IPS-11a (cell line): ENCODE results near the gene CA10.

Experiments
- H3K4me3 ChIP-seq: one replicate; pipeline ENCODE4 v1.5.1; 2013; ENCODE audit warnings: low read depth, low read length, control low read depth

The CA10 gene

DNA sequence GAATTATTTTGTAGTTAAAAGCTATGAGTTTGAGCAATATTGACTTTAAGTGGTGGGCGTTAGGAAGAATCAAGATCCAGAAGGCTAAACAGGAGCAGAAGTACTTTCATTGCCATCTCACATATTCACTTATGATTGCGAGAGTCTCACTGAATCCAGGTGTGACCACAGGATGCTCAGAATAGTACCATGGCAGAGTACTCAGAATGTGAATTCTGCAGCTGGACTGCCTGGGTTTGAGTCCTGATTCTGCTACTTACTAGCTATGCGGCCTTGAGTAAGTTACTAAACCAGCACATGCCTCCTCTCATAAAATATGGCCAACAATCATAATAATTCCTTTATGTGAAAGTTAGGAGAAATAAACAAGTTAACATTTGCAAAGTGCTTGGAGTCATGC lies 109.5 kb downstream of the CA10 start:
- H3K4me3 ChIP-seq, result no peak overlapping the region

DNA sequence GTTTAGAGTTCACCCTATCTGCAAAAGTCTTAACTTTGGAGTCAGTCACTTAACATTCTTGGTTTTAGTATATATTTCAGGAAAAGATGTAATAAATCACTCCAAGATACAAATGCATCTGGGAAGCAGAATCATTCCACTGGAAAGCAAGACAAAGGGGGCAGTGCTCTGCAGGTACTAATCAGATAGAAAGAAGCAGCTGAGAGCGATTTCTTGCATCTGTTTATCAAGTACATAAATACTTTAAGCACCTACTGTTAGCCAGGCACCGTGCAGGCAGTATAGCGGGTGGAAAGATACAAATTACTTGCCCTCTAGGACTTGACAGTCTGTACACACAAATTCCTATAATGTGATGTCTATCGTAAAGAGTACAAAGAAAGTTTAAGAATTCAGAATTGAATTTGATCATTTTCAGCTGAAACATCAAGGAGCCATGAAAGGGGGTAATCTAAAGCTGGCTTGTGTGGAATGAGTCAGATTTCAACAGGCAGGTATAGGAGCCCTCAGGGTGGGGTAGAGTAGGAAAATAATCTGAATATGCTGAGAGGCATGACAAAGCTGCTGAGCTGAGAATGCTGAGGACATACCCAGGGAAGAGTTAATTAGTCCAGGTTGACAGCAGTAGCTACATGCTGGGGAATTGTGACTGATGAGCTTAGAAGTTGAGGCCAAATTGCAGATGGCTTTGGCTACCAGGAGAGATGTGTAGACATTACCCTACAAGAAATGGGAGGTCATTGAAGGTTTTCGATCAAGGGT lies 110.2 kb downstream of the CA10 start:
- H3K4me3 ChIP-seq, result no peak overlapping the region

DNA sequence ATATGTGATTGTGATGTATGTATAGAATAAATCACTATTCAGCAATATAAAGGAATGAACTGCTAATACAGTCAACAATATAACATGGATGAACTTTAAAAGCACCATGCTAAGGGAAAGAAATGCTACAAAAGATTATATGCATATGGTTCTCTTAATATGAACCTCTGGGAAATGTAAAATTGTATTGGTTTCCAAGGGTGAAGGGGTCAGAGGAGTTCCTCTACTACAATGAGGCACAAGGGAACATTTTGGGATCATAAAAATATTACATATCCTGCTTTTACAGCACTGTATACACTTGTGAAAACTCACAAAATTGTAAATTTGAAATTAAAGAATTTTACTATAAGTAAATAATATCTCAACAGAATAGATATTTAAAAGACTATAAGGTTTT lies 111.4 kb downstream of the CA10 start:
- H3K4me3 ChIP-seq, result no peak overlapping the region

DNA sequence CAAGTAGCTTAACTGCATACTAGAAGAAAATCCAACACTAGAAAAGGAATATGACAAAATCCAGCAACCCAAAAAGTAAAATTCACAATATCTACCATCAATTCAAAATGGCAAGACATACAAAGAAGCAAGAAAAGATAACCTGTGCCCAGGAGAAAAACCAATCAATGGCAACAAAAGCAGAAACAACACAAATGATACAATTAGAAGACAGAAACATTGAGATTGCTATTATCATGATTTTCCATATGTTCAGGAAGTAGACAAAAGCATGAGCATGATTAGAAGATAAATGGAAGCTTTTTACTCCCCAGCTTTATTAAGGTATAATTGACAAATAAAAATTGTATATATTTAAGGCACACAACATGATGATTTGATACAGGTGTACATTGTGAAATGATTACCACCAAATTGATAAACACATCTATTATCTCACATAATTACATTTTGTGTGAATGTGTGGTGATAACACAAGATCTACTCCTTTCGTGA lies 117.3 kb downstream of the CA10 start:
- H3K4me3 ChIP-seq, result no peak overlapping the region

DNA sequence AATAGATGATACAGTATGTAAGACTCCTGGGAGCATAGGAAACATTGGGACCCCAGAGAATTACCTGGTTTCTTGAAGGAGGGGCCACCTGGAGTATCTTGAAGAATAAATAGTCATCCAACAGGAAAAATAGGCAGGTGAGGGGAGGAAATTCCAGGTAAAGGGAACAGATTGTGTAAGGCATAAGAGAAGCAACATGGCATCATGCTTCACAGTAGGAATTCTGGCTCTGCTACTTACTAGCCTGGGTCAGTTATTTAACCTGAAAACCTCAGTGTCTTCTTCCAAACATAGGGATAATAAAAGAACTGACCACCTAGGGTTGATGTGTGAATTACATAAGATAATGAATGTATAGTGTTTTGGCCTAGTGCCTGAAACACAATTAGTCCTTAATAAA lies 122.1 kb downstream of the CA10 start:
- no peak overlapping the region for H3K4me3 ChIP-seq

DNA sequence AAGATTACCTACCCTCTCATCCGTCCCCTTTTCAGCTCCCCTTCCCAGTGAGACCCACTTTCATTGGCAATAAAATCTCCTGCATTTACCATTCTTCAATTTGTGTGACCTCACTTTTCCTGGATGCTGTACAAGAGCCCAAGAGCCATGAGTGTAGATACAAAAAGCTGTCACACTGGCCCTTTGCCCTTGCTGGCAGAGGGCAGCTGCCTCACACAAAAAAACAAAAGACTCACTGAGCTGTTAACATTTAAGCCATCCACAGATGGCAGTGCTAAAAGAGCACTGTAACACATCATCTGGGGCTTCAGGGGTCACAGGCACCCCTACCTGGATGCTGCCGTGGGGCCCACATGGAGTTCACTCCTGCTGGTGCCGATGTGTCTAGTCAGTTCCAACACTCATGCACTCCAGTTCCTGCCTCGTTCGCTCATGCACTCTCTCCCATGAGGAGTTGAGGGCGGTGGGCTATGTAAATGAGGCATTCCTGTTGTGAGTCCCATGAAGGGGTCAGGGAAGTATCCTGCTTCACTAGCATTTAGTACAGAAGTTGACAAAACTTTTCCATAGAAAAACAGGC lies 123.1 kb downstream of the CA10 start:
- H3K4me3 ChIP-seq, result no peak overlapping the region

DNA sequence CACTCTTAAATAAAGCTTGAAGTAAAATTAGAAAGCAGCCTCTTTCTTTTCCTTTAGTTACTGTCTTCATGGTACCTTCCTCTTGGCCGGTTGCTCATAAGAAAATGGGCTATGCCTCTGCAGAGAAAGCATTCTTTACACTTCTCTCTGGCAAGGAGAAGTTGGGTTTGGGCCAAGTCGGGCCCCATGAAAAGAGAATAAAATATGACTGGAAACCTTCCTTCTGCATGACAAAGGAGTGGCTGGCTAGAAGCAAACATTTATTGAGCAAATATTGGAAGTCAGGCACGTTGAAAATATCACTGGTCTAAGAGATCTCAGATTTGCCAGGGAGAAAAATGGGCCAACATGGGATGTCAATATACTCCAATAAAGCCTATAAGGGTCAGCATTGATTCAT lies 126.1 kb downstream of the CA10 start:
- no peak overlapping the region for H3K4me3 ChIP-seq

DNA sequence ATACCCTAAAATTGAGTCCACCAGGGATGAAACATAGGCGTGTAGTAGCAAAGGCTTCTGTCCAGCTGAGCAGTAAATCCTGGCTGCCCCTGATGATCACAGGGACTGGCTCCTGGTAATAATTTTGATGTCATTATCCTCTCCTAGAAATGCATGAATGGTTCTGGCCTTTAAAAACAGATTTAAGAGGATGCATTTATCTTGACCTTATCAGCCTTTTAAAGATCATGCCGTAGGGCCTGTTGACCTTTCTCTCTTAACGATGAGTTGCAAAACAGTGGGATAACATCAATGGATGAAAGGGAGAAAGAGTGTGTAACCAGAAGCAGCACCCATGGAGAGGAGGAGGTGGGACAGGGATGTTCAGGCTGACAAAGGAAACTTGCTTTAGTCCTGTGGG lies 128.5 kb downstream of the CA10 start:
- no peak overlapping the region for H3K4me3 ChIP-seq

DNA sequence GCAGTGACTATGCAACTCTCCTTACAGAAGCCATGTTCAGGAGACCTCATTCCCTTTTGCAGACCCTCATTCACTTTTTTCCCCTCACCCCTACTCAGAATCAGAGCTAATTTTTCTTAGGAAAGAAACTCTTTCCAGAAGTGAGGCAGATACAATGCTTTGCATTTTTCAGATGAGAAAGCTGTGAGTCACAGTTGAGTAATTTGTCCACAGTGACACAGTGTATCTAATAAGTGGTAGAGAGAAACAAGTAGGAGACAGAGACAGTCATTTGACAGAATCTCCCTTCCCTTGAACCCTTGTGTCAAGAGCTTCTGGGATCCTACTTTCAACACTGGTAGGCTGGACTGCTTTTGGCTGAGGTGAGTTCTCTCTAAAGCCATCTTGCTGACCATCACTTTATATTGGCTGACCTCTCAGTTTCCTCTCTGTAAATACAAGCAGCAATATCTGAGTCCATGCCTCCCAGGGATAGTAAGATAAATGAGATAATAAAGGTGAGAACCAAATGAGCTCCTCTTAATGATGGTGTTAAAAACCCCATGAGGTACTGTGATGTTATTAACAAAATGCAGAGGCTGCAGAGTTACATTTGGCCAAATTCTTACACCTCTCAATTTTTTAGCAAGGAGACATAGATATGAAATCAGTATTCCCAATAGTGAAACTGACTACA lies 130.8 kb downstream of the CA10 start:
- no peak overlapping the region for H3K4me3 ChIP-seq

DNA sequence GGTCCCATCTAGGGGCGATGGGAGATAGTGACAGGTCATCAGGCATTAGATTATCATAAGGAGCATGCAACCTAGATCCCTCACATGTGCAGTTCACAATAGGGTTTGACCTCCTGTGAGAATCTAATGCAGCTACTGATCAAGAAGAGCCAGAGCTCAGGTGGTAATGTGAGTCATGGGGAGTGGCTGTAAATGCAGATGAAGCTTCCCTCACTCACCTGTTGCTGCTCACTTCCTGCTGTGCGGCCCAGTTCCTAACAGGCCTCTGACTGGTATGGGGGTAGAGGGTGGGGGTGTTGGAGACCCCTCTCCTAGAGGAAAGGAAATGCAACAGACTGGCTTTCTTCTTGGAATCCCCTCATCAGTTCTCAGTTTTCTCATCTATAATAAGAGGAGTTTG lies 131.4 kb downstream of the CA10 start:
- no peak overlapping the region for H3K4me3 ChIP-seq

DNA sequence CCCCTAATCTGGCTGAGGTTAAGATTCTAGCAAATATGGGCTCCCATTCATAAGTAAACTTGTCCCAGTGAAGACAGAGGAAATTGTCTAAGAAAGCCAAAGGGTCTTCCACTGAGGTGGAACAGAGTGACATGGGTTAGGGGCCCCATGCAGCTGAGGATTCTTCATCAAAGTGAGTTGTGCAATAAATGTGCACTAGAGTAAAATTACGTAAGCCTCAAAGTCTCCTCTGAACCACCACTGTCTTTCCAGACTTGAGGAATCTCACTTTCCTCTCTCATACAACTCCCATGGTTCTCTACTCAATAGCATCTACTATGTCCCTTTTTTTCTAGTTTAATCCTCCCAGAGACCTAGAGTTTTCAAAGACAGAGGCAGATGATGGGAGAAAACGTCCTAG lies 132.4 kb downstream of the CA10 start:
- H3K4me3 ChIP-seq, result no peak overlapping the region

DNA sequence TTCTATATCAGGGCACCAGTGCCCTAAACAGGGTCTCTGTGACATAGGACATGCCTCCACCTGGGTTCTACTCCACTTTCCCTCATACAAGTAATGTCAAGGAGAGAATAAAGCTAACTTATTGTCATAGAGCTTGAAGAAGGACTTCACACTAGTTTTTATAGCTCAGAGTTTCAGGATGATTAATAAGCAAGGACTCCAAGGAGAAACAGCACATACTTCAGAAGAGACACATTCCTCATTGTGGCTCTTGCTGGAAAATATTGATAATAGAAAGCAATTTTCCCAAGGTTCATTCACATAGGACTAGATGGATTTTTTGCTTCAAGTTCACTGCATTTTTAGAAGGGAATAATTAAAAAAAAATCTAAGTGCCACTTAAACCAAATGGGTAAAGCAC lies 133.3 kb downstream of the CA10 start:
- no peak overlapping the region for H3K4me3 ChIP-seq

DNA sequence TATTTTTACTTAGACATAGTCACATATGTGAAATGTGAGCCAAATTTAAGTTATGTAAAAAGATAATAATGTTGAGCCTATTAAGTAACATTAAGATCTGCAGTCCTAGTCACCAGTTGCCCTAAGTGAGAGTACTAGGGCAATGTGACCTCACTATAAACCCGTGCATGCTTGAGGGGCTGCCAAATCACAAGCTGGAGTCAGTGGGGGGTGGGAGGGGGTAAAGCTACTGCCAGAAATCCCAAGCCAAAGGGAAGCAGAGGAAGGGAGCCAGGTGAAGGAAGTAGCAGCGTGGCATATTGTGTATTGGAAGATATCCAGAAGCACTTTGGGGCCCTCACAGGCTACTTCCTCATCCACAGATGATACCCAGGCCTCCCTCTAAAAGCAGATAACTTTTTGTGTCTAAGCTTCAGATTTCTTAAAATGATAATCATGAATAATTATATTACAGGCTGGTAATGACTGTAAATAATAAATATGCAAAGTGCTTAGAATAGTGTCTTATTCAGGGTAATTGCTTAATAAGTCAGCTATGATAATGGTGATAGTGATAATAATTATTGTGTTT lies 134.1 kb downstream of the CA10 start:
- H3K4me3 ChIP-seq, result no peak overlapping the region

DNA sequence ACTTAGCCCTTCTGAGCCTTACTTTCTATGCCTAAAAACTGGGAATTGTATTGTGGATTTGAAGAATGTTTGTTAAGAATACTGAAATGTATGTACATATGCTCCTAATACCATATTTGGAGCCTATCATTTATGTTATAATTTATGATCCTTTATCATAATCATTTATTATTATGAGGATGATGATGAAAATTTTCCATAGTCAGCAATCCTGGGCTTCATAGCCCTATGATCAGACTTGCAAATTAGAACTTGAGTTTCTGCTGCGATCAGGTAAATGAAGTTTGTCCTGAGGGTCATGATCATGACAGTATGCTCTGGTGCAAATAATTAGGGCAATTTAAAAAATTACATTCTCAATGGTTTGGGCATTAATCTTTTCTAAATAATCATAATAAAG lies 147.4 kb downstream of the CA10 start:
- no peak overlapping the region for H3K4me3 ChIP-seq

DNA sequence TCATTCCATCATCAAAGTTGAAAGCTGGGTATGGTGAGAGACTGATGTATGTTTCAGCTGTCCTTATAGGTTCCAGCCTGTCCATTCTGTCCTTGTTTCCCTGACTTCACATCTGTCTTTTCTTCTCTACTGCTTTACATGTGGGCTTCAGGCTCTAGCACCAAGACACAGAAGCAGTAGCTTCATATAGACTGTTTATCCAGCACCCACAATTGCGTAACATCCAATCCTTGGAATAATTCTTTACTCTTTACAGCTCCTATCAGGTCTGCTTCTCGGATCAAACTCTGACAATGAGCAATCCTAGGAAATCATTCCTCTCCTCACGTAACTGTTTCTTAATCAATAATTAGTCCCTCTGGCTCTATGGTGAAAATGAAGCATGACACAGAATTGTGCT lies 158.9 kb downstream of the CA10 start:
- H3K4me3 ChIP-seq, result no peak overlapping the region

DNA sequence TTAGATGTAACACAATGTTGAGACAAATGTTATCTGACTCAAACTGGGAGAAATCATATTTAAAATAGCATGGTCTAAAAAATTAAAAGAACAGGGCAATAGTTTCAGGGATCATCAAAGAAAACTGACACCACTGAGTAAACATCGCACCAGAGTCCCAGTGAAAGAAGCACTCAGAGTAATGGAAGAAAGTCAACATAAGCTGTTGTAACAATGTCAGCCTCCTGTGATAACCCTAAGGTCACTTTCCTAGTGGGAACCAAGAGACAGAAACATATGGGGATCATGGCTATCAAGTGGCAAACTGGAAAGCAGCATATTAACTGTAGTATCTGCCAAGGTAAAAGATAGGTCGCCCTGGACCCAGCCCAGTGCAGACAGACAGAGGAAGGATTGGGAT lies 160.8 kb downstream of the CA10 start:
- no peak overlapping the region for H3K4me3 ChIP-seq

DNA sequence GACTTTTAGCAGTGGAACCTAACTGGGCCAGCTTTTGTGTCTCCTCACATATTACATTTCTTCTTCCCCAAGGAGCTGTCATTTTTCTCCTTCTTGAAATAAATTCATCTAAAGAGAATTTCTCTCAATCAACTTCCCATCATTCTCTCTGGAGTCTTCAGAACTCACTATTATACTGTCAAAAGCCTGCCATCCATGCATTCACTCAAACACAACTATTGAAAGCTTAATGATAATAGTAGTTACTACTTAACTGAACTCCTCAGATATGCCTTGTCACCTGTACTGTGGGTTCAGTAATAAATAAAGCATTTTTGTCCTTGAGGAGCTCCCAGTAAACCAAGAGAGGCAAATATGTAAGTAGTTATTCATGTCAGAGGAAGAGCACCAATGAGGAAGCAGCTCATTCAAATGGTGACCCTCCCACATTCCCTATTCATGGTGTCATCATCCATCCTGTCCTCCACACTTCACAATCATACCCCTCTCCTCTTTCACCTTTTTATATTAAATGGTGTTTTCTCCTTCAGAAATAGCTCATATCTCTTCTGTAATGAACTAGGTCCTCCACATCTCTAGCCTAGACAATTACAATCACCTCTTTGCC lies 162.6 kb downstream of the CA10 start:
- no peak overlapping the region for H3K4me3 ChIP-seq

DNA sequence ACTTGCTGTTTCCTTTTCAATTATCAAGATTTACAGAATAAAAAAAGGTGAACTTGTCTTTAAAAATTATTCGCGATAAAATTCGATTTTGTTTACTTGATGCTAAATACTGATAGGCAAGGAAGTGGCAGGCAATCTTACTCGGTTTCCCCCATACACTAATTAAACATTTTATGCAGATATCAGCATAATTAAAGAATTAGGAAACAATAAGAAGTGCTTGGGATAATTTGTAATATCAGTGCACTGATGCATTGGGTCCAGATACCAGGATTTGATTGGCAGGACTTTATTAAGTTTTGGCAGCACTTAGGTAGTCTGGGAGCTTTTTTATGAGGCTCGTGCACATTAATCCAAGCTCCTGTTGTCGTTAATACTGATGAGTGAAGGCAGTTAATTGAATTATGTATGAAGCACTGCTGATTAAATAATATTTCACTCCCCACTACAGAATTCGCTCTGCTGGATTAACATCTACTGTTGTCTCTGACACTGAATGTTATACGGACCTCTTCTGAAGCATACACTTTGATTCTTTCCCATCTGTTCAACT lies 165.6 kb downstream of the CA10 start:
- no peak overlapping the region for H3K4me3 ChIP-seq

DNA sequence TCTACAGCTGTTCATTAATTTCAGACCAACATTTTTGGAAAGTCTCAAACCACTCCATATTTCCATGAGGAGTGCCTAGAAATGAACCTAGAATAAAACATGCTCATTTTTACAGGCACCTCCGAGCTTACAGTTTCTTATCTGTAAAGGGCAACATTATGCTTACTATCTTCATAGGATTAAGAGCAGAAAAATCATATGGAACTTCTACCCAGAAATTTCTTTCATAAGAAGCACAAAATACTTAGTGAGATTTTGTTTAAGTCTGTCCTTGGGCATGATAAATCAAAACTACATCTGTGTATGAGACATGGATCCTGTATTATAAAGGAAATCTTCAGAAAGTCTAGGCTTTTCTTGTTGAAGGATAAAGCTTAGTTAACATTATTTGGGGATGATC lies 187.4 kb downstream of the CA10 start:
- H3K4me3 ChIP-seq, result no peak overlapping the region

DNA sequence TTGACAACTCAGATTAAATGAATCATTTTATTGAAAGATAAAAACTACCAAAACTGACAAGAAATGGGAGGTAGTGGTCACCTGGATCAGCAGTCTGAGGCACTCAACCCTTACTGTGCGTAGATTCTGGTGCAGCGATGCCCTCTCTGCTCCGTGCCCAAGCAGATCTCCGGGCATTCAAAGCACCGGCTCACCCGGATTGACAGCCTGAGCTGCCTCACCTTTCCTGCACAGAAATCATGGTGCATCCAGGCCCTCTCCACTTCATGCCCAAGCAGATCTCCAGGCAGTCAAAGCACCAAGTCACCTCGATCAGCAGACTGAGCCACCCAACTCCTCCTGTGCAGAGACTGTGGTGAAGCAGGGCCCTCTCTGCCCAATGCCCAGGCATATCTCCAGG lies 196.8 kb downstream of the CA10 start:
- H3K4me3 ChIP-seq, result no peak overlapping the region

DNA sequence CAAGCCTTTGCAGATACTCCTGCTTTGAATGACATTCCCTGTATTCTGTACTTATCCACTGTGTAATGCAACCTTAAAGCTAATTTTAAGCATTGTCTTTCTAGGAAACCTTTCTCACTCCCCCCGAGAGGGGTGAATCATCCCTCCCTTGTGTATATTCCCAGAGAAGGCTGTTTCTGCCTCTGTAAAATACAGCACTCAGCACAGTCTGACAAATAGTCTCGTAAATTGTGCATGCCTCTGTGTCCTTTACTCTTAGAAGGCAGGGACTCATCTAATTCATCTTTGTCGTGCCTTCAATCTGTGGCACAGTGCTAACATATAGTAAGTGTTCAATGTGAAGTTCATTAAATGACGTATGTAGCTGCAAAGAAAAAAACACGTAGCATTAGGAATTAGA lies 200.7 kb downstream of the CA10 start:
- no peak overlapping the region for H3K4me3 ChIP-seq
